Measurements from ENCODE around the gene VEGFB.
"Not testable (repeated sequence)": the region's sequence is repeated elsewhere in the genome, so short reads cannot be mapped to it uniquely, and the experiment has no call there.

The VEGFB gene

DNA sequence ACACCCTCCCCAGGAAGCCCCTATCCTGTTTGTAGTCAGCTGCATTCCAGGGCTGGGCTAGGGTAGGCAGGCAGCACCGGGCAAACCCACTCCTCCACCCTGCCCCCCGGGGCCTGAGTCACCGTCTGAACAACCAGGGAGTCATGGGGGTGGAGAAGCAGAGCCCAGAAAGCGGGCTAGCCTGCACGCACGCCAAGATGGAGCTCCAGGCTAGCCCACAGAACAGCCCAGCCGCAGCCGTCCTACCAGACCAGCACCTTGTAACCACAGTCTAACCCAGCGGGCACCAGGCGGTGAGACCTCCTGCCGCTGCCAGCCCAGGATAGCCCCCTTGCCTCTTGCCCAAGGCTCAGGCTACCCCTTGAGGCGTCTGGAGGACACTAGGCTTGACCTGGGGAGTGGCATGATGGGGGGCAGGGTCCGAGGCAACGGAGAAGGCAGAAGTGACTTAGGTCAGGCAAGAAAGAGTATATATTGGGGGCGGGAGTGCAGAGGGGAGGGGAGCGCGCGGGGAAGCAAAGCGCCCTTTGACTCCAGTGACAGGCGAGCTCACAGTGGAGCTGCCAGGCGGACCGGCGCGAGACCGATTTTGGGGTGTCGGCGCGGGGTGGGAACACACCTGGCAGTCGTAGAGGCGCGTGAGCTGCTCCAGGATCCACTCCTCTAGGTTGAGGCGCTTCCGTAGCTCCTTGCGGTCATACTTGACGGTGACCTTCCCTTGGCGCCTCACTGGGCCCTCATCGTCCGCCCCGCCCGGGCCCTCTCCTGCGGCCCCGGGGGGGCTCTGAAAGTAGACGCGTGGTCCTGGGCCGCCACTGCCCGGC, 11.6 kb downstream of the VEGFB start:
- Histone ChIP-seq H3K79me2 (ENCODE audit: low read length) (peaks cover 55% of the 10 kb centered on the region), H3K36me3 (replicated peaks; ENCODE audit: low read depth, low read length) (peaks cover 19% of the 10 kb centered on the region), H3K27ac (ENCODE audit: low read length) (peak overlapping the region; percentile 78), H3K27me3 (ENCODE audit: low read depth, low read length) (no peaks in the 10 kb centered on the region), H3K4me3 (ENCODE audit: low read length) (peak overlapping the region; percentile 97), H3K4me1 (ENCODE audit: low read length) (peaks cover 39% of the 10 kb centered on the region), H3K9ac (ENCODE audit: low read length) (peak overlapping the region; percentile 100), H3K9me3 (ENCODE audit: insufficient read depth, low read length) (no peaks in the 10 kb centered on the region), H3K4me2 (ENCODE audit: low read length) (peak overlapping the region; percentile 87), H2AFZ (ENCODE audit: low read depth, low read length) (no peak overlapping the region), H4K20me1 (ENCODE audit: insufficient read depth, low read length) (0 out of 2 replicates have a peak, but pooled peaks cover 3% of the 10 kb centered on the region)
- TF ChIP-seq, protein P1, sequence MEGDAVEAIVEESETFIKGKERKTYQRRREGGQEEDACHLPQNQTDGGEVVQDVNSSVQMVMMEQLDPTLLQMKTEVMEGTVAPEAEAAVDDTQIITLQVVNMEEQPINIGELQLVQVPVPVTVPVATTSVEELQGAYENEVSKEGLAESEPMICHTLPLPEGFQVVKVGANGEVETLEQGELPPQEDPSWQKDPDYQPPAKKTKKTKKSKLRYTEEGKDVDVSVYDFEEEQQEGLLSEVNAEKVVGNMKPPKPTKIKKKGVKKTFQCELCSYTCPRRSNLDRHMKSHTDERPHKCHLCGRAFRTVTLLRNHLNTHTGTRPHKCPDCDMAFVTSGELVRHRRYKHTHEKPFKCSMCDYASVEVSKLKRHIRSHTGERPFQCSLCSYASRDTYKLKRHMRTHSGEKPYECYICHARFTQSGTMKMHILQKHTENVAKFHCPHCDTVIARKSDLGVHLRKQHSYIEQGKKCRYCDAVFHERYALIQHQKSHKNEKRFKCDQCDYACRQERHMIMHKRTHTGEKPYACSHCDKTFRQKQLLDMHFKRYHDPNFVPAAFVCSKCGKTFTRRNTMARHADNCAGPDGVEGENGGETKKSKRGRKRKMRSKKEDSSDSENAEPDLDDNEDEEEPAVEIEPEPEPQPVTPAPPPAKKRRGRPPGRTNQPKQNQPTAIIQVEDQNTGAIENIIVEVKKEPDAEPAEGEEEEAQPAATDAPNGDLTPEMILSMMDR (IDR thresholded peaks at IDR 0.05; ENCODE audit: low read depth, low read length) = no peak
- no peak for TF ChIP-seq EZH2phosphoT487 (IDR thresholded peaks at IDR 0.05; ENCODE audit: low read depth)

DNA sequence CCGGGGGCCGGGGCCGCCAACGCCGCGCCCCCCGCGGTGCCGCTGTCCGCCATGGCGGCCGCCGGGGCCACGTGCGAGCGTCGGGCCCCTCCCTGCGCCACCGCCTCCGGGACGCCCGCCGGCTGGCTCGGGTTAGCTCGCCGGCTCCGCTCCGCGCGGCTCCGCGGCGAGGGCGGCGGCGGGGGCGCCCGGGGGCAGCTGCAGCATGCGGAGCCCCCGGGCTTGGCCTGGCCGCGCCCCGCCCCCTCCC, 12.2 kb downstream of the VEGFB start:
- Histone ChIP-seq H3K4me2 (ENCODE audit: low read length) (peak overlapping the region; percentile 87; the same call in 1 of the 2 replicates), H3K4me1 (ENCODE audit: low read length) (peaks cover 39% of the 10 kb centered on the region), H3K4me3 (ENCODE audit: low read length) (peak overlapping the region; percentile 97), H3K79me2 (ENCODE audit: low read length) (peaks cover 55% of the 10 kb centered on the region), H3K27ac (ENCODE audit: low read length) (peak overlapping the region; percentile 78; the same call in 1 of the 2 replicates), H3K36me3 (replicated peaks; ENCODE audit: low read depth, low read length) (peaks cover 19% of the 10 kb centered on the region), H3K9ac (ENCODE audit: low read length) (peak overlapping the region; percentile 100; the same call in 1 of the 2 replicates)
- not testable (repeated sequence) for H3K27me3 ChIP-seq (ENCODE audit: low read depth, low read length); H2AFZ ChIP-seq (ENCODE audit: low read depth, low read length); H4K20me1 ChIP-seq (ENCODE audit: insufficient read depth, low read length); H3K9me3 ChIP-seq (ENCODE audit: insufficient read depth, low read length)

DNA sequence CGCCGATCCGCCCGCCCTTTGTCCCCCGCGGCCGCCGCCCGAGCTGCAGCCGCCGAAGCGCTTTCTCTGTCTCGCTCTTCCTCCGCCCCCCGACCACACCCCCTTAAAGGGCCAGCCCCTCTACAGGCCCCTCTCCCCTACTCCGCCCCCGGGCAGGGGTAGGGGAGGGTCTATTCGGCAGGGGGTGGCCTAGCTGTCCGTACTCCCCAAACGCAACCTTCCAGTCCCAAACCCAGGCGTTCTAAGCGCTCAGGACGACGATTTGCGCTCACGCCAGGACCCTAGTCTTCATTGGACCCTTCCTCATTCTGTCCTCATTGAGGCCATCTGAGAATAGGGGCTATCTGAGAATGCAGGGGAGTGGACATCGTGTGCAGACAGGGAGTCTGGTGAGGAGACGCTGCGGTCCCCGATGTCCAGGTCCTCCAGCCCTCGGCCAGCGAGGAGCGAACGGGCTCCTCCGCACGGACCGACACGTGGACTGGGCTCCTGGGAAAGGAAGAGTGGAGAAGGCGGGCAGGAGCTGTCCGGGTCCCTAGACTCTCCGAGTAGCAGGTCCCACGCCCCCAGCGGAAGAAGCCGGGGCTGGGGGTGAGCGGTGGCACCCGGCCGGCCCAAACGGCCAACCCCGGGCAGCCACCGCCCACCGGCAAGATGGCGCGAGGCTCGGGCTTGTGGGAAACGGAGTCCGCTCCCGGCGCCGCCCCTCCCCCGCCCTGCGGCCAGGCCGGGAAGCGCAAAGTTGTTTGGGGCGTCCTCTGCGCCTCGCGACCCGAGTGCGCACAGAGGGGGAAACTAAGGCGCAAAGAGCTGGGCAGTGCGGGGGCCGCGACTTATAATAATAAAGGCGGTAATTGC, 12.7 kb downstream of the VEGFB start, which contains the start of gene PPP1R14B:
Gene PPP1R14B, minus strand, starts transcription at position 73 of the 858 bp plus-strand sequence. CDS start 270 bp downstream, outside the sequence.
- Histone ChIP-seq H3K9ac (ENCODE audit: low read length) (peak within 1 kb of the TSS; percentile 100), H3K4me2 (ENCODE audit: low read length) (peak within 1 kb of the TSS; percentile 98), H3K27ac (ENCODE audit: low read length) (peak within 1 kb of the TSS; percentile 78), H3K79me2 (ENCODE audit: low read length) (peaks cover 55% of the 10 kb centered on the region), H3K4me3 (ENCODE audit: low read length) (peak within 1 kb of the TSS; percentile 97), H3K36me3 (replicated peaks; ENCODE audit: low read depth, low read length) (peaks cover 19% of the 10 kb centered on the region), H3K9me3 (ENCODE audit: insufficient read depth, low read length) (no peaks in the 10 kb centered on the region), H3K4me1 (ENCODE audit: low read length) (peaks cover 39% of the 10 kb centered on the region), H2AFZ (ENCODE audit: low read depth, low read length) (peak within 1 kb of the TSS; percentile 66), H4K20me1 (ENCODE audit: insufficient read depth, low read length) (0 out of 2 replicates have a peak, but pooled peaks cover 3% of the 10 kb centered on the region), H3K27me3 (ENCODE audit: low read depth, low read length) (no peaks in the 10 kb centered on the region)
- no peak for TF ChIP-seq EZH2phosphoT487 (IDR thresholded peaks at IDR 0.05; ENCODE audit: low read depth)
- TF ChIP-seq, protein P1 (IDR thresholded peaks at IDR 0.05; ENCODE audit: low read depth, low read length) = no peak

DNA sequence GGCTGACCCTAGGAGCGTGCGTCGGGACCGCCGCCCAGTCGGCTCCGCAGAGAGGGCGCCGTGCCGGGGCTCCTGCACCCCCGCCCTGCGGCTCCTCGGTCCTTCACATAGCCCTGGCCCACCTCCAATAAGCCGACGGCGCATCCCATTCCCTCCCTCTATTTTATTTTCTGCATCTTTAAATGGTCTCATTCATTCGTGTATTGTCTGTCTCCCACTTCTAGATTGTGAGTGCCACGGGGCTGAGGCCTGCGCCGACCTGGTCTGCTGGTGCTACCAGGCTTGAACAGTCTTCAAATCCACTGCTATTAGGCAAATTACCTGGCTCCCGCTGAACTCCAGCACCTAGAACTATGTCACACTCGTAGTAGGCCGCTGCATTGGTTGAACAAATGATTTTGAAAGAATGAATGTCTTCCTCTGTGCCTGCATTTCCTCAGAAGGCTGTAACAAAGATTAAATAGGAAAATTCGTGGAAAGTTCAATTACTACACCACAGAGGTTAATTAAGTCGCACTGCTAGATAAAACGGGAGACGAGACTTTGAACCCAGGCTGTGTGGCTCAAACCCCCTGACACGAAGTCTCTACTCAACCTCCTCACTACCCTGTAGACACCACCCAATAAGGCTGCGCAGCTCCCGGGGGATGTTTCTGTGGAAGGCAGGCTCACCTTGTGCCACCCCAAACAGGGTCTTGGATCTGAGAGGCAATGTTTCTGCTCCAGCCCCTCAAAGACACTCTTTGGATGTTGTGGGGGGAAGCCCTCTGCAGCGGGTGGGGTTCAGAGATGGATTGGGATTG, 13.5 kb downstream of the VEGFB start:
- H3K4me1 ChIP-seq (ENCODE audit: low read length) = peaks cover 37% of the 10 kb centered on the region
- H4K20me1 ChIP-seq (ENCODE audit: insufficient read depth, low read length) = peaks cover 5% of the 10 kb centered on the region; the same call in 1 of the 2 replicates
- peaks cover 14% of the 10 kb centered on the region for H3K36me3 ChIP-seq (replicated peaks; ENCODE audit: low read depth, low read length)
- TF ChIP-seq EZH2phosphoT487 (IDR thresholded peaks at IDR 0.05; ENCODE audit: low read depth) = no peak
- TF ChIP-seq, protein P1 (IDR thresholded peaks at IDR 0.05; ENCODE audit: low read depth, low read length) = no peak
- H3K4me2 ChIP-seq (ENCODE audit: low read length) = peak overlapping the region; percentile 98
- H3K9me3 ChIP-seq (ENCODE audit: insufficient read depth, low read length) = no peaks in the 10 kb centered on the region
- peak overlapping the region; percentile 89 for H3K4me3 ChIP-seq (ENCODE audit: low read length)
- peaks cover 55% of the 10 kb centered on the region for H3K79me2 ChIP-seq (ENCODE audit: low read length)
- peak overlapping the region; percentile 90 for H3K9ac ChIP-seq (ENCODE audit: low read length)
- H3K27me3 ChIP-seq (ENCODE audit: low read depth, low read length) = no peaks in the 10 kb centered on the region
- H2AFZ ChIP-seq (ENCODE audit: low read depth, low read length) = peak overlapping the region; percentile 66
- peak overlapping the region; percentile 78 for H3K27ac ChIP-seq (ENCODE audit: low read length)
